Measurements from ENCODE around the gene AGBL5. TPM values are rescaled to one million over a fixed set of nuclear protein-coding genes. Genes with fewer than 3 reads are reported as not detected.

The AGBL5 gene
- total and polyA plus RNA-seq, 4 experiments from 2014 or later = 7.4 to 14.9 (median 10.8) TPM

- Mint-ChIP-seq H3K36me3 (no peaks in the 10 kb centered on the region), H3K9me3 (no peaks in the 10 kb centered on the region), H3K27me3 (no peaks in the 10 kb centered on the region), H3K4me1 (peaks cover 8 to 21% (median 16%) of the 10 kb centered on the region in 4 donors), H3K4me3 (no peak overlapping the region), H3K27ac (no peak overlapping the region)
- H3K4me3 ChIP-seq (ENCODE audit: low read length in 2 of 2) = no peak overlapping the region
- intact Hi-C loops (cut with micrococcal nuclease) = no loop called here
- H3K27ac ChIP-seq (ENCODE audit: low read depth, low read length) = no peak overlapping the region
- no peak for DNase-seq
- CTCF ChIA-PET (ENCODE audit: partially characterized antibody) = interaction anchor here (1.0 to 1.1 kb wide), 2 partner anchors 8 to 129 kb away, joined by 3 read pairs; no protein-coding TSS in a partner anchor
- no peaks in the 10 kb centered on the region for H3K36me3 ChIP-seq (ENCODE audit: insufficient read depth, low read length)
- H3K4me1 ChIP-seq (ENCODE audit: insufficient read depth, low read length) = peaks cover 13% of the 10 kb centered on the region
- no peaks in the 10 kb centered on the region for H3K9me3 ChIP-seq (ENCODE audit: control insufficient read depth in 1 of 2, low read length in 2 of 2)
- no peaks in the 10 kb centered on the region for H3K27me3 ChIP-seq (ENCODE audit: insufficient read depth, low read length)
- POLR2A ChIA-PET (ENCODE audit: partially characterized antibody) = no interaction called here
Observed at GRCh38 chr2:27091746-27092695, 40.6 kb downstream of the AGBL5 start.

DNA sequence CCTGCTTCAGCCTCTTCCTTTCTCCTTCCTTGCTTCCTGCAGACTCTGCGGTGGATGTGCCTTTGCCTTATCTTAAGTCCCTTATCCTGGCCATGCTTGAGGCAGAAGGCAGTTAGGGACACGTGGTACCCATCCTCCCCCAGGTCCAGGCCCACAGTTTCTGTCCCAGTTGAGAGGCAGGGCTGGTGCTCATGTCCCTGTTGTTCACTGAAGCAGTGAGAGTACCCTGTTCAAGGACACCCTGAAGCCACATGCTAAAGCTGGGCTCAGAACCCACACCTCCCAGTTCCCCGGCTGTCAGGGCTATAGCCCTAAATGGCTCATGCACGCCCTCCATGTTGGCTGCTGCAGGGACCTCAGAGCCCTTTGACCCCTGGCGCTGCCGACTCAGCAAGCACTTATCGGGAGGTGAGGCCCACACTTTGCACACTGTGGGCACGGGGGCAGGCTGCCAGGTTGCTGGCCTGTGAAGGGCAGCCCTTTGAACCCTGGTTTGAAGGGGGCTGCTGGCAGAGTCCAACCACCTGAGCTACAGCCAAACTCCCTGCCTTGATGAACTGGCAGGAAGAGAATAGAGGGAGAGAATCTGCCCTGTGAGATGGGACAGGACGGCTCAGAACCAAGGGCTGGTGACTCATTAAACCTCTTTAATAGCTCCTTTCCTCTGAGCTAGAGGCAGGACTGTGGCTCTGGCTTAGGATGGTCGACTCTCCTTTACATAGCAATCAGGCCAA, 41.4 kb downstream of the AGBL5 start:
- POLR2A ChIA-PET (ENCODE audit: partially characterized antibody) = no interaction called here

GRCh38 chr2:27093430-27094352, 42.2 kb downstream of the AGBL5 start:
- peaks cover 9% of the 10 kb centered on the region for H3K4me1 ChIP-seq (ENCODE audit: insufficient read depth, low read length)
- H3K27me3 ChIP-seq (ENCODE audit: insufficient read depth, low read length) = no peaks in the 10 kb centered on the region
- Mint-ChIP-seq H3K27me3 (no peaks in the 10 kb centered on the region), H3K4me1 (peaks cover 8 to 13% (median 10%) of the 10 kb centered on the region in 4 donors), H3K4me3 (no peak overlapping the region), H3K36me3 (no peaks in the 10 kb centered on the region), H3K9me3 (no peaks in the 10 kb centered on the region), H3K27ac (no peak overlapping the region)
- no peak for DNase-seq
- no peak overlapping the region for H3K4me3 ChIP-seq (ENCODE audit: low read length in 2 of 2)
- intact Hi-C loops (cut with micrococcal nuclease) = no loop called here
- H3K27ac ChIP-seq (ENCODE audit: low read depth, low read length) = no peak overlapping the region
- H3K9me3 ChIP-seq (ENCODE audit: control insufficient read depth in 1 of 2, low read length in 2 of 2) = no peaks in the 10 kb centered on the region
- CTCF ChIA-PET (ENCODE audit: partially characterized antibody) = interaction anchor here (1.4 kb wide), 1 partner anchor 210 kb away, joined by 6 read pairs; no protein-coding TSS in a partner anchor
- H3K36me3 ChIP-seq (ENCODE audit: insufficient read depth, low read length) = no peaks in the 10 kb centered on the region
- POLR2A ChIA-PET (ENCODE audit: partially characterized antibody) = no interaction called here

More for the DNA sequence above, 41.4 kb downstream of the AGBL5 start:
- no peak overlapping the region for H3K27ac ChIP-seq (ENCODE audit: low read depth, low read length)
- Mint-ChIP-seq H3K27me3 (no peaks in the 10 kb centered on the region), H3K4me1 (peaks cover 8 to 13% (median 10%) of the 10 kb centered on the region in 4 donors), H3K27ac (no peak overlapping the region), H3K4me3 (no peak overlapping the region), H3K36me3 (no peaks in the 10 kb centered on the region), H3K9me3 (no peaks in the 10 kb centered on the region)
- no peaks in the 10 kb centered on the region for H3K27me3 ChIP-seq (ENCODE audit: insufficient read depth, low read length)
- H3K4me1 ChIP-seq (ENCODE audit: insufficient read depth, low read length) = peaks cover 9% of the 10 kb centered on the region
- H3K4me3 ChIP-seq (ENCODE audit: low read length in 2 of 2) = no peak overlapping the region
- intact Hi-C loops (cut with micrococcal nuclease) = no loop called here
- CTCF ChIA-PET (ENCODE audit: partially characterized antibody) = no interaction called here
- no peaks in the 10 kb centered on the region for H3K9me3 ChIP-seq (ENCODE audit: control insufficient read depth in 1 of 2, low read length in 2 of 2)
- no peak for DNase-seq
- H3K36me3 ChIP-seq (ENCODE audit: insufficient read depth, low read length) = no peaks in the 10 kb centered on the region

GRCh38 chr2:27094353-27094984, 43.0 kb downstream of the AGBL5 start:
- no peaks in the 10 kb centered on the region for H3K27me3 Mint-ChIP-seq
- CTCF ChIA-PET (ENCODE audit: partially characterized antibody) = interaction anchor here (1.4 to 10.0 kb wide), 2 partner anchors 188 to 209 kb away, joined by 6 to 121 read pairs; partner anchors contain the start of gene TRIM54
- Histone ChIP-seq H3K4me1 (ENCODE audit: insufficient read depth, low read length) (peaks cover 9% of the 10 kb centered on the region), H3K36me3 (ENCODE audit: insufficient read depth, low read length) (no peaks in the 10 kb centered on the region), H3K27me3 (ENCODE audit: insufficient read depth, low read length) (no peaks in the 10 kb centered on the region), H3K9me3 (ENCODE audit: control insufficient read depth in 1 of 2, low read length in 2 of 2) (no peaks in the 10 kb centered on the region), H3K27ac (ENCODE audit: low read depth, low read length) (no peak overlapping the region), H3K4me3 (ENCODE audit: low read length in 2 of 2) (no peak overlapping the region)
- H3K9me3 Mint-ChIP-seq = no peaks in the 10 kb centered on the region
- H3K36me3 Mint-ChIP-seq = no peaks in the 10 kb centered on the region
- H3K4me3 Mint-ChIP-seq = no peak overlapping the region
- POLR2A ChIA-PET (ENCODE audit: partially characterized antibody) = interaction anchor here (0.8 kb wide), 1 partner anchor 40 kb away, joined by 3 read pairs; the partner anchor contains the start of gene PREB
- peaks cover 8 to 16% (median 10%) of the 10 kb centered on the region in 4 donors for H3K4me1 Mint-ChIP-seq
- H3K27ac Mint-ChIP-seq = peak overlapping the region in 1 of 7 donors; percentile 48
- intact Hi-C loops (cut with micrococcal nuclease) = no loop called here
- DNase-seq = no peak

GRCh38 chr2:27095427-27095744, 43.9 kb downstream of the AGBL5 start:
- Mint-ChIP-seq H3K4me3 (peak overlapping the region in 2 of 8 donors; percentile 5 to 65), H3K27ac (no peak overlapping the region), H3K36me3 (peaks cover 0 to 1% of the 10 kb centered on the region in 2 donors), H3K4me1 (peaks cover 8 to 16% (median 10%) of the 10 kb centered on the region in 4 donors), H3K9me3 (no peaks in the 10 kb centered on the region), H3K27me3 (no peaks in the 10 kb centered on the region)
- no peaks in the 10 kb centered on the region for H3K36me3 ChIP-seq (ENCODE audit: insufficient read depth, low read length)
- CTCF ChIA-PET (ENCODE audit: partially characterized antibody) = interaction anchor here (1.5 to 10.0 kb wide), 3 partner anchors 8 to 187 kb away, joined by 6 to 121 read pairs (median 8); partner anchors contain the start of genes KHK and TRIM54
- intact Hi-C loops (cut with micrococcal nuclease) = no loop called here
- no peak overlapping the region for H3K27ac ChIP-seq (ENCODE audit: low read depth, low read length)
- POLR2A ChIA-PET (ENCODE audit: partially characterized antibody) = interaction anchor here (1.8 to 2.0 kb wide), 2 partner anchors 9 to 14 kb away, joined by 6 to 10 read pairs; partner anchors contain the start of gene KHK
- H3K9me3 ChIP-seq (ENCODE audit: control insufficient read depth in 1 of 2, low read length in 2 of 2) = no peaks in the 10 kb centered on the region
- no peak for DNase-seq
- peaks cover 9% of the 10 kb centered on the region for H3K4me1 ChIP-seq (ENCODE audit: insufficient read depth, low read length)
- H3K4me3 ChIP-seq (ENCODE audit: low read length in 2 of 2) = no peak overlapping the region
- no peaks in the 10 kb centered on the region for H3K27me3 ChIP-seq (ENCODE audit: insufficient read depth, low read length)
